Activated T-helper 17 cell treated with anti-CD3 and anti-CD28 coated beads, Interleukin-2, amount 50 U/mL, for 72 hours (primary cell): ENCODE measurements around the gene ZNF808. TPM values are rescaled to one million over a fixed set of nuclear protein-coding genes. Genes with fewer than 3 reads are reported as not detected.
"Not testable (repeated sequence)": the region's sequence is repeated elsewhere in the genome, so short reads cannot be mapped to it uniquely, and the experiment has no call there.

Source experiments
- ATAC-seq: fragments of 150-1000 bp; cut with Tn5 transposase; replicated peaks from 2 replicates; pipeline ENCODE4 v1.10.0; 2021; ENCODE audit warnings: mild to moderate bottlenecking, moderate library complexity
- H3K27ac Mint-ChIP-seq: one replicate; pipeline ENCODE4 v1.8.0; 2022; ENCODE audit warnings: mixed read lengths
- H3K27me3 Mint-ChIP-seq: one replicate; pipeline ENCODE4 v1.8.0; 2022; ENCODE audit warnings: mixed read lengths
- H3K36me3 Mint-ChIP-seq: one replicate; pipeline ENCODE4 v1.8.0; 2022; ENCODE audit warnings: low read depth, mild to moderate bottlenecking, mixed read lengths
- H3K4me1 Mint-ChIP-seq: one replicate; pipeline ENCODE4 v1.8.0; 2022; ENCODE audit warnings: mixed read lengths
- H3K4me3 Mint-ChIP-seq: one replicate; pipeline ENCODE4 v1.8.0; 2022; ENCODE audit warnings: mild to moderate bottlenecking, mixed read lengths
- H3K9me3 Mint-ChIP-seq: one replicate; pipeline ENCODE4 v1.8.0; 2022; ENCODE audit warnings: mixed read lengths
- total RNA-seq, 2 donors: library from RNA; stranded (reverse); gene quantifications; one replicate each; pipeline ENCODE4 v1.2.3, GENCODE V29; 2022

The ZNF808 gene
- total RNA-seq, 2 donors from 2014 or later = 20.5 to 45.0 TPM

GRCh38 chr19:52520013-52520412 lies 7.5 kb upstream of the ZNF808 start:
- Mint-ChIP-seq H3K27me3 (peaks cover 6% of the 10 kb centered on the region), H3K27ac (no peak overlapping the region), H3K4me3 (no peak overlapping the region), H3K4me1 (no peaks in the 10 kb centered on the region), H3K9me3 (peaks cover 13% of the 10 kb centered on the region), H3K36me3 (no peaks in the 10 kb centered on the region)
- no peak for ATAC-seq

- no peak for ATAC-seq
- H3K27me3 Mint-ChIP-seq = peaks cover 6% of the 10 kb centered on the region
- peaks cover 8% of the 10 kb centered on the region for H3K9me3 Mint-ChIP-seq
- no peak overlapping the region for H3K4me3 Mint-ChIP-seq
- no peak overlapping the region for H3K27ac Mint-ChIP-seq
- H3K36me3 Mint-ChIP-seq = no peaks in the 10 kb centered on the region
- no peaks in the 10 kb centered on the region for H3K4me1 Mint-ChIP-seq
These were observed 4.9 kb upstream of the ZNF808 start for GRCh38 chr19:52522551-52522950.

DNA sequence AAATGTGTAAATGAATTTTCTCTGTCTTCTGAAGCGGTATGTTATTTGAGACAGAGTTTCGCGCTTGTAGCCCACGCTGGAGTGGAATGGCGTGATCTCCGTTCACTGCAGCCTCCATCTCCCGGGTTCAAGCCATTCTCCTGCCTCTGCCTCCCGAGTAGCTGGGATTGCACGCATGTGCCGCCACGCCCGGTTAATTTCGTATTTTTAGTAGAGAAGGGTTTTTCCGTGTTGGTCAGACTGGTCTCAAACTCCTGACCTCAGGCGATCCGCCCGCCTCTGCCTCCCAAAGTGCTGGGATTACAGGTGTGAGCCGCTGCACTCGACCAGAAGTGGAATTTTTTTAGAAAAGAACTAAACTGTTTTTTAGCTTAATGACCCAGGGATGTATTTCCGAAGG lies 3.4 kb upstream of the ZNF808 start:
- no peak overlapping the region for H3K4me3 Mint-ChIP-seq
- H3K27ac Mint-ChIP-seq = no peak overlapping the region
- peaks cover 8% of the 10 kb centered on the region for H3K9me3 Mint-ChIP-seq
- peaks cover 11% of the 10 kb centered on the region for H3K4me1 Mint-ChIP-seq
- peaks cover 11% of the 10 kb centered on the region for H3K36me3 Mint-ChIP-seq
- no peak for ATAC-seq
- H3K27me3 Mint-ChIP-seq = peaks cover 6% of the 10 kb centered on the region

- H3K27me3 Mint-ChIP-seq = no peaks in the 10 kb centered on the region
- H3K27ac Mint-ChIP-seq = peak overlapping the region; percentile 82
- H3K9me3 Mint-ChIP-seq = no peaks in the 10 kb centered on the region
- H3K4me3 Mint-ChIP-seq = peak overlapping the region; percentile 85
- ATAC-seq = no peak
- peaks cover 11% of the 10 kb centered on the region for H3K4me1 Mint-ChIP-seq
- H3K36me3 Mint-ChIP-seq = peaks cover 28% of the 10 kb centered on the region
These were observed 486 bp downstream of the ZNF808 start for GRCh38 chr19:52527956-52528351.

GRCh38 chr19:52532480-52532879 lies 5.0 kb downstream of the ZNF808 start:
- H3K36me3 Mint-ChIP-seq = peaks cover 60% of the 10 kb centered on the region
- no peak for ATAC-seq
- H3K27ac Mint-ChIP-seq = no peak overlapping the region
- peaks cover 23% of the 10 kb centered on the region for H3K4me1 Mint-ChIP-seq
- H3K4me3 Mint-ChIP-seq = no peak overlapping the region
- H3K9me3 Mint-ChIP-seq = no peaks in the 10 kb centered on the region
- no peaks in the 10 kb centered on the region for H3K27me3 Mint-ChIP-seq

DNA sequence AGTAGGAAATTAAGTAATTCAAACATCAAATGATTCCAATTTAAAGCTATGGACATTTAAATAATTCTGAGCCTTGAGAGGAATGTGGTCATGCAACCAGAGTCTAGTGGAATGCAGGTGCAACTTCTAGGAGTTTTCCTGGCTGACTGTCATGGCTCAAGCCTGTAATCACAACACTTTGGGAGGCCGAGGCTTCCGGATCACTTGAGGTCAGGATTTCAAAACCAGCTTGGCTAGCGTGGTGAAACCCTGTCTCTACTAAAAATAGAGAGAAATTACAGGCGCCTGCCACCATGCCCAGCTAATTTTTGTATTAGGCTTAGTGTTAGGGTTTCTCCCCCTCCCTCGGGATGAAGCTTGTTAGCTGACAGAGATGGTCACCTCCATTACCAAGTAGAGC lies 6.4 kb downstream of the ZNF808 start:
- peaks cover 58% of the 10 kb centered on the region for H3K36me3 Mint-ChIP-seq
- no peak for ATAC-seq
- no peaks in the 10 kb centered on the region for H3K9me3 Mint-ChIP-seq
- no peak overlapping the region for H3K27ac Mint-ChIP-seq
- peaks cover 20% of the 10 kb centered on the region for H3K4me1 Mint-ChIP-seq
- H3K4me3 Mint-ChIP-seq = peak overlapping the region; percentile 94
- no peaks in the 10 kb centered on the region for H3K27me3 Mint-ChIP-seq

DNA sequence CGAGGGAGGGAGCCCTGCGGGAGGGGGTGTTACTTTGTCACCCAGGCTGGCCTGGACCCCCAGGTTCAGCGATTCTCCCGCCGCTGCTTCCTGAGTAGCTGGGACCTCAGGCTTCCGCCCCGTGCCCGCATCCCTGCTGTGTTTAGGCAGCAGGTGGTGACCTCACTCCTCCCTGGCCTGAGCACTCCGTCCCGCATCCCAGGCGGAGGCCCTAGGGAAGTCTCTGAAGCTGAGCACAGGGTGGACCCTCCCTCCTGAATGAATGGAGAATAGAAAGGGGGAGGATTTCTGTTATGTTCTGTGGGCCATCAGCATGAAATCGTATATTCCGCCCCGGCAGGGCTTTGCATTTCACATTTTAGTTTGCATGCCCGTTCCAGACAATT lies 7.9 kb downstream of the ZNF808 start:
- Mint-ChIP-seq H3K36me3 (peaks cover 61% of the 10 kb centered on the region), H3K4me1 (peaks cover 17% of the 10 kb centered on the region), H3K4me3 (peak overlapping the region; percentile 94), H3K27ac (peak overlapping the region; percentile 91)
- ATAC-seq = peak; percentile 4
- H3K9me3 Mint-ChIP-seq, H3K27me3 Mint-ChIP-seq: not testable (repeated sequence)

- ATAC-seq = peak; percentile 97
- peaks cover 17% of the 10 kb centered on the region for H3K4me1 Mint-ChIP-seq
- H3K27ac Mint-ChIP-seq = peak overlapping the region; percentile 91
- peaks cover 67% of the 10 kb centered on the region for H3K36me3 Mint-ChIP-seq
- no peaks in the 10 kb centered on the region for H3K9me3 Mint-ChIP-seq
- no peaks in the 10 kb centered on the region for H3K27me3 Mint-ChIP-seq
- H3K4me3 Mint-ChIP-seq = peak overlapping the region; percentile 94
These were observed 8.4 kb downstream of the ZNF808 start for GRCh38 chr19:52535771-52536447.

DNA sequence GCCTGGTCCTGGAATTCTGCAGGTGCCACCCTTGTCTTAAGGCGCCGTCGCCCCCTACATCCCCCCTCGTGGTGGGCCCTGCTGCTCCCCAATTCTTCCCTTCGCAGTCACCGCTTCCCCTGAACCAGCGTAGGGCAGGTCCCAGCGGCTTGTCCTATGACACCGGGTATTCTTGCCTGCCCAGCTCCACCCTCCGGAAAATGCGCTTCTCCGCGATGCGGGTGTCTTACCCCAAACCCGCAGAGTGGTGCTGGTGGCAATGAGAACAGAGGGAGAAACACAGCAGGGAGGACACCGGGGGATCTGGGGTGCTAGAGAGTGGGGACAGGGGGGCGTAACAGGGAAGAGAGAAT lies 9.0 kb downstream of the ZNF808 start:
- H3K36me3 Mint-ChIP-seq = peaks cover 72% of the 10 kb centered on the region
- no peaks in the 10 kb centered on the region for H3K27me3 Mint-ChIP-seq
- H3K27ac Mint-ChIP-seq = peak overlapping the region; percentile 91
- no peaks in the 10 kb centered on the region for H3K9me3 Mint-ChIP-seq
- H3K4me3 Mint-ChIP-seq = peak overlapping the region; percentile 94
- peak; percentile 49 for ATAC-seq
- peaks cover 17% of the 10 kb centered on the region for H3K4me1 Mint-ChIP-seq

GRCh38 chr19:52538815-52539214 lies 11.3 kb downstream of the ZNF808 start:
- H3K27ac Mint-ChIP-seq, H3K27me3 Mint-ChIP-seq, ATAC-seq, H3K4me3 Mint-ChIP-seq, H3K9me3 Mint-ChIP-seq: not testable (repeated sequence)
- peaks cover 32% of the 10 kb centered on the region for H3K4me1 Mint-ChIP-seq
- H3K36me3 Mint-ChIP-seq = peaks cover 72% of the 10 kb centered on the region

GRCh38 chr19:52541176-52541575 lies 13.7 kb downstream of the ZNF808 start:
- ATAC-seq, H3K27me3 Mint-ChIP-seq, H3K9me3 Mint-ChIP-seq, H3K27ac Mint-ChIP-seq, H3K4me3 Mint-ChIP-seq: not testable (repeated sequence)
- Mint-ChIP-seq H3K4me1 (peaks cover 32% of the 10 kb centered on the region), H3K36me3 (peaks cover 81% of the 10 kb centered on the region)

GRCh38 chr19:52541608-52542007 lies 14.1 kb downstream of the ZNF808 start:
- Mint-ChIP-seq H3K27ac (no peak overlapping the region), H3K36me3 (peaks cover 81% of the 10 kb centered on the region), H3K4me3 (no peak overlapping the region), H3K4me1 (peaks cover 28% of the 10 kb centered on the region), H3K27me3 (no peaks in the 10 kb centered on the region), H3K9me3 (no peaks in the 10 kb centered on the region)
- ATAC-seq = no peak

- H3K9me3 Mint-ChIP-seq, ATAC-seq, H3K27me3 Mint-ChIP-seq: not testable (repeated sequence)
- H3K36me3 Mint-ChIP-seq = peaks cover 84% of the 10 kb centered on the region
- peaks cover 20% of the 10 kb centered on the region for H3K4me1 Mint-ChIP-seq
- peak overlapping the region; percentile 52 for H3K4me3 Mint-ChIP-seq
- peak overlapping the region; percentile 74 for H3K27ac Mint-ChIP-seq
These were observed 15.1 kb downstream of the ZNF808 start for GRCh38 chr19:52542541-52542940.

- peaks cover 90% of the 10 kb centered on the region for H3K36me3 Mint-ChIP-seq
- H3K4me1 Mint-ChIP-seq = peaks cover 20% of the 10 kb centered on the region
- peak overlapping the region; percentile 52 for H3K4me3 Mint-ChIP-seq
- H3K9me3 Mint-ChIP-seq = no peaks in the 10 kb centered on the region
- ATAC-seq = peak; percentile 98
- peak overlapping the region; percentile 74 for H3K27ac Mint-ChIP-seq
- no peaks in the 10 kb centered on the region for H3K27me3 Mint-ChIP-seq
These were observed 15.7 kb downstream of the ZNF808 start for GRCh38 chr19:52542984-52543664.

DNA sequence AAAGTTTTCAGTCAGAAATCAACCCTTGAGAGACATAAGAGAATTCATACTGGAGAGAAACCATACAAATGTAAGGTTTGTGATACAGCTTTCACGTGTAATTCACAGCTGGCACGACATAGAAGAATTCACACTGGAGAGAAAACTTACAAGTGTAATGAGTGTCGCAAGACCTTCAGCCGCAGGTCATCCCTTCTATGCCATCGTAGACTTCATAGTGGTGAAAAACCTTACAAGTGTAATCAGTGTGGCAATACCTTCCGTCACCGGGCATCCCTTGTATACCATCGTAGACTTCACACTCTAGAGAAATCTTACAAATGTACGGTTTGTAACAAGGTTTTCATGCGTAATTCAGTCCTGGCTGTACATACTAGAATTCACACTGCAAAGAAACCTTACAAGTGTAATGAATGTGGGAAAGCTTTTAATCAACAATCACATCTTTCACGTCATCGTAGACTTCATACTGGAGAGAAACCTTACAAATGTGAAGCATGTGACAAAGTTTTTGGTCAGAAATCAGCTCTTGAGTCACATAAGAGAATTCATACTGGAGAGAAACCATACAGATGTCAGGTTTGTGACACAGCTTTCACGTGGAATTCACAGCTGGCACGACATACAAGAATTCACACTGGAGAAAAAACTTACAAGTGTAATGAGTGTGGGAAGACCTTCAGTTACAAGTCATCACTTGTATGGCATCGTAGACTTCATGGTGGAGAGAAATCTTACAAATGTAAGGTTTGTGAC lies 26.9 kb downstream of the ZNF808 start:
- Mint-ChIP-seq H3K9me3 (peaks cover 30% of the 10 kb centered on the region), H3K36me3 (peaks cover 93% of the 10 kb centered on the region), H3K4me1 (no peaks in the 10 kb centered on the region), H3K27me3 (no peaks in the 10 kb centered on the region), H3K4me3 (no peak overlapping the region), H3K27ac (no peak overlapping the region)
- ATAC-seq = no peak
